ENCODE measurements around the gene UBASH3B. TPM values are rescaled to one million over a fixed set of nuclear protein-coding genes. Genes with fewer than 3 reads are reported as not detected.

Gene UBASH3B
- total RNA-seq, 1 donor from 2014 or later, result 62.1 TPM

- Histone ChIP-seq H3K27me3 (ENCODE audit: insufficient read depth, low read length) (no peaks in the 10 kb centered on the region), H3K4me2 (ENCODE audit: low read length) (peak overlapping the region; percentile 41), H2AFZ (ENCODE audit: low read depth, low read length) (no peak overlapping the region), H3K4me1 (ENCODE audit: insufficient read depth, low read length) (peaks cover 29% of the 10 kb centered on the region), H3K27ac (ENCODE audit: low read depth, low read length) (peak overlapping the region; percentile 84), H3K79me2 (ENCODE audit: insufficient read depth, low read length) (no peaks in the 10 kb centered on the region), H3K36me3 (ENCODE audit: insufficient read depth, low read length) (peaks cover 19% of the 10 kb centered on the region), H3K4me3 (ENCODE audit: insufficient read depth, low read depth, low read length) (no peak overlapping the region), H4K20me1 (ENCODE audit: insufficient read depth, low read length) (no peaks in the 10 kb centered on the region), H3K9me3 (ENCODE audit: insufficient read depth, low read depth, low read length) (no peaks in the 10 kb centered on the region), H3K9ac (ENCODE audit: low read length) (peak overlapping the region; percentile 62)
- Mint-ChIP-seq H3K4me1 (ENCODE audit: low read depth, unreplicated experiment) (peaks cover 25% of the 10 kb centered on the region), H3K4me3 (ENCODE audit: unreplicated experiment) (peak overlapping the region; percentile 58), H3K27me3 (ENCODE audit: low read depth, unreplicated experiment) (no peaks in the 10 kb centered on the region), H3K27ac (ENCODE audit: unreplicated experiment) (peak overlapping the region; percentile 91), H3K36me3 (ENCODE audit: low read depth, unreplicated experiment) (peaks cover 6% of the 10 kb centered on the region), H3K9me3 (ENCODE audit: unreplicated experiment) (no peaks in the 10 kb centered on the region)
- DNase-seq (ENCODE audit: low read depth) (peak; percentile 74), FAIRE-seq (no peak)
- no peak for TF ChIP-seq CTCF (IDR thresholded peaks at IDR 0.05; ENCODE audit: insufficient read depth, low read depth, low read length)
- no peak for TF ChIP-seq EZH2 (IDR thresholded peaks at IDR 0.05; ENCODE audit: insufficient read depth, low read length)
Observed at GRCh38 chr11:122803306-122803705, 147.8 kb downstream of the UBASH3B start.

- TF ChIP-seq CTCF (IDR thresholded peaks at IDR 0.05; ENCODE audit: insufficient read depth, low read depth, low read length), result no peak
- Histone ChIP-seq H3K27me3 (ENCODE audit: insufficient read depth, low read length) (no peaks in the 10 kb centered on the region), H4K20me1 (ENCODE audit: insufficient read depth, low read length) (no peaks in the 10 kb centered on the region), H3K9me3 (ENCODE audit: insufficient read depth, low read depth, low read length) (no peaks in the 10 kb centered on the region), H3K9ac (ENCODE audit: low read length) (peak overlapping the region; percentile 62), H3K4me3 (ENCODE audit: insufficient read depth, low read depth, low read length) (no peak overlapping the region), H3K79me2 (ENCODE audit: insufficient read depth, low read length) (no peaks in the 10 kb centered on the region), H3K4me1 (ENCODE audit: insufficient read depth, low read length) (peaks cover 33% of the 10 kb centered on the region), H3K36me3 (ENCODE audit: insufficient read depth, low read length) (peaks cover 18% of the 10 kb centered on the region), H2AFZ (ENCODE audit: low read depth, low read length) (no peak overlapping the region), H3K4me2 (ENCODE audit: low read length) (peak overlapping the region; percentile 41), H3K27ac (ENCODE audit: low read depth, low read length) (peak overlapping the region; percentile 84)
- Mint-ChIP-seq H3K9me3 (ENCODE audit: unreplicated experiment) (no peaks in the 10 kb centered on the region), H3K27me3 (ENCODE audit: low read depth, unreplicated experiment) (no peaks in the 10 kb centered on the region), H3K36me3 (ENCODE audit: low read depth, unreplicated experiment) (peaks cover 6% of the 10 kb centered on the region), H3K4me1 (ENCODE audit: low read depth, unreplicated experiment) (peaks cover 29% of the 10 kb centered on the region), H3K4me3 (ENCODE audit: unreplicated experiment) (no peak overlapping the region), H3K27ac (ENCODE audit: unreplicated experiment) (peak overlapping the region; percentile 91)
- FAIRE-seq (no peak), DNase-seq (ENCODE audit: low read depth) (no peak)
Observed at GRCh38 chr11:122803716-122804115, 148.2 kb downstream of the UBASH3B start.

GRCh38 chr11:122804161-122804560 is 148.6 kb downstream of the UBASH3B start:
- peaks cover 15% of the 10 kb centered on the region for H3K36me3 ChIP-seq (ENCODE audit: insufficient read depth, low read length)
- H3K4me3 ChIP-seq (ENCODE audit: insufficient read depth, low read depth, low read length), result no peak overlapping the region
- no peaks in the 10 kb centered on the region for H3K9me3 Mint-ChIP-seq (ENCODE audit: unreplicated experiment)
- peaks cover 3% of the 10 kb centered on the region for H3K36me3 Mint-ChIP-seq (ENCODE audit: low read depth, unreplicated experiment)
- TF ChIP-seq EZH2 (IDR thresholded peaks at IDR 0.05; ENCODE audit: insufficient read depth, low read length) (no peak), CTCF (IDR thresholded peaks at IDR 0.05; ENCODE audit: insufficient read depth, low read depth, low read length) (no peak)
- H3K27ac Mint-ChIP-seq (ENCODE audit: unreplicated experiment), result peak overlapping the region; percentile 91
- H2AFZ ChIP-seq (ENCODE audit: low read depth, low read length), result no peak overlapping the region
- H3K9me3 ChIP-seq (ENCODE audit: insufficient read depth, low read depth, low read length), result no peaks in the 10 kb centered on the region
- no peaks in the 10 kb centered on the region for H3K27me3 ChIP-seq (ENCODE audit: insufficient read depth, low read length)
- H3K79me2 ChIP-seq (ENCODE audit: insufficient read depth, low read length), result no peaks in the 10 kb centered on the region
- FAIRE-seq (no peak), DNase-seq (ENCODE audit: low read depth) (no peak)
- peak overlapping the region; percentile 41 for H3K4me2 ChIP-seq (ENCODE audit: low read length)
- H3K27me3 Mint-ChIP-seq (ENCODE audit: low read depth, unreplicated experiment), result no peaks in the 10 kb centered on the region
- H4K20me1 ChIP-seq (ENCODE audit: insufficient read depth, low read length), result no peaks in the 10 kb centered on the region
- H3K4me1 ChIP-seq (ENCODE audit: insufficient read depth, low read length), result peaks cover 34% of the 10 kb centered on the region
- peaks cover 30% of the 10 kb centered on the region for H3K4me1 Mint-ChIP-seq (ENCODE audit: low read depth, unreplicated experiment)
- H3K4me3 Mint-ChIP-seq (ENCODE audit: unreplicated experiment), result no peak overlapping the region
- peak overlapping the region; percentile 84 for H3K27ac ChIP-seq (ENCODE audit: low read depth, low read length)
- H3K9ac ChIP-seq (ENCODE audit: low read length), result peak overlapping the region; percentile 62
